ENCODE results near the gene MARCHF9.

DNA sequence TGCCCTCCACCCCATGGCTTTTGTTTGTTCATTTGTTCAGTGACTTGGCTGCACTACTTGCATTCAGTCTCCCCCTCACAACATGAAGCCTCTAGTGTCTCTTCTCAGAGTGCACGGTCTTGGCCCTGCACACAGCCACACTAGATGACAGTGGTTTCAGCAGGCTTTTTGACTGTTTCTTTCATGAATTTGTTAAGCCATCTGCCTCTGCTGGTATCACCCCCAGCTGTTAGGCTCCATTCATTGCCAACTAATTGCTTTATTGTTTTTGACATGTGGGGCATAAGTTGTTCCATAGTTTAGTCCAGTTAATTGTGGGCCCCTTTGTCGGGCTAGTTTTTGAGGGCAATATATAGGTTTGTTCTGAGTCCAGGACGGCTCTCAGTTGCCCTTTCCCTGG is 42.2 kb upstream of the MARCHF9 start:
- TF ChIP-seq, protein P1, sequence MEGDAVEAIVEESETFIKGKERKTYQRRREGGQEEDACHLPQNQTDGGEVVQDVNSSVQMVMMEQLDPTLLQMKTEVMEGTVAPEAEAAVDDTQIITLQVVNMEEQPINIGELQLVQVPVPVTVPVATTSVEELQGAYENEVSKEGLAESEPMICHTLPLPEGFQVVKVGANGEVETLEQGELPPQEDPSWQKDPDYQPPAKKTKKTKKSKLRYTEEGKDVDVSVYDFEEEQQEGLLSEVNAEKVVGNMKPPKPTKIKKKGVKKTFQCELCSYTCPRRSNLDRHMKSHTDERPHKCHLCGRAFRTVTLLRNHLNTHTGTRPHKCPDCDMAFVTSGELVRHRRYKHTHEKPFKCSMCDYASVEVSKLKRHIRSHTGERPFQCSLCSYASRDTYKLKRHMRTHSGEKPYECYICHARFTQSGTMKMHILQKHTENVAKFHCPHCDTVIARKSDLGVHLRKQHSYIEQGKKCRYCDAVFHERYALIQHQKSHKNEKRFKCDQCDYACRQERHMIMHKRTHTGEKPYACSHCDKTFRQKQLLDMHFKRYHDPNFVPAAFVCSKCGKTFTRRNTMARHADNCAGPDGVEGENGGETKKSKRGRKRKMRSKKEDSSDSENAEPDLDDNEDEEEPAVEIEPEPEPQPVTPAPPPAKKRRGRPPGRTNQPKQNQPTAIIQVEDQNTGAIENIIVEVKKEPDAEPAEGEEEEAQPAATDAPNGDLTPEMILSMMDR (IDR thresholded peaks at IDR 0.05; ENCODE audit: low read depth, low read length), result no peak
- TF ChIP-seq POLR2A (IDR thresholded peaks at IDR 0.05; ENCODE audit: extremely low read depth, insufficient read length) (no peak), MAX (IDR thresholded peaks at IDR 0.05; ENCODE audit: low read depth, low read length) (no peak)

Measured in NB4 (cell line).